ENCODE results near the gene RPL38.

DNA sequence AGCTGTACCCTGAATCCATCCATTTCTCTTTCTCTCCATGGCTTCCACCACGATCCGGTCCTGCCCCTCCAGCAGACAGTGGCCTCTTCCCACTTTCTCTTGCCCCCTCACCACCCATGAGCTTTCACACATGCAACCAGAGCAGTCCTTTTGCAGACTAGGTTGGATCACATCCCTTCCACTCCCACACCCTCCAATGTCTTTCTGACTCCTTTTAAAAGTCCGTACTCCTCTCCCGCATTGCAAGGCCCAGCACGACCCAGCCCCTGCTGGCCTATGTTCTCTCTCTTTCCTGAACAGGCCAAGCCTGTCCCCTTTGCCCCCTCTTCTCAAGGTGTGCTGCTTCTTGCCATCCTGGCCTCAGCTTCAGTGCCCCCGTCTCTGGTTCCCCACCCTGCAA is 48.1 kb downstream of the RPL38 start:
- TF ChIP-seq POLR2A (IDR thresholded peaks at IDR 0.05; ENCODE audit: low read length) (no peak), EP300 (IDR thresholded peaks at IDR 0.05) (no peak), USF2 (IDR thresholded peaks at IDR 0.05) (no peak), EHF (CRISPR knock-in tag; IDR thresholded peaks at IDR 0.05) (no peak), CTCF (IDR thresholded peaks at IDR 0.05) (no peak), RCOR1 (IDR thresholded peaks at IDR 0.05; ENCODE audit: low read depth, low read length) (no peak), SMC3 (IDR thresholded peaks at IDR 0.05) (no peak), CEBPB (IDR thresholded peaks at IDR 0.05) (no peak), RAD21 (conservative IDR thresholded peaks at IDR 0.05 in 1 of 2, IDR thresholded peaks at IDR 0.05 in 1 of 2) (no peak), ZC3H11A (IDR thresholded peaks at IDR 0.05) (no peak), HOXB5 (CRISPR knock-in tag; IDR thresholded peaks at IDR 0.05) (no peak), ELK1 (IDR thresholded peaks at IDR 0.05; ENCODE audit: low read depth, low read length) (no peak)
- TF ChIP-seq, protein P1, sequence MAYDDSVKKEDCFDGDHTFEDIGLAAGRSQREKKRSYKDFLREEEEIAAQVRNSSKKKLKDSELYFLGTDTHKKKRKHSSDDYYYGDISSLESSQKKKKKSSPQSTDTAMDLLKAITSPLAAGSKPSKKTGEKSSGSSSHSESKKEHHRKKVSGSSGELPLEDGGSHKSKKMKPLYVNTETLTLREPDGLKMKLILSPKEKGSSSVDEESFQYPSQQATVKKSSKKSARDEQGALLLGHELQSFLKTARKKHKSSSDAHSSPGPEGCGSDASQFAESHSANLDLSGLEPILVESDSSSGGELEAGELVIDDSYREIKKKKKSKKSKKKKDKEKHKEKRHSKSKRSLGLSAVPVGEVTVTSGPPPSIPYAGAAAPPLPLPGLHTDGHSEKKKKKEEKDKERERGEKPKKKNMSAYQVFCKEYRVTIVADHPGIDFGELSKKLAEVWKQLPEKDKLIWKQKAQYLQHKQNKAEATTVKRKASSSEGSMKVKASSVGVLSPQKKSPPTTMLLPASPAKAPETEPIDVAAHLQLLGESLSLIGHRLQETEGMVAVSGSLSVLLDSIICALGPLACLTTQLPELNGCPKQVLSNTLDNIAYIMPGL (CRISPR knock-in tag; IDR thresholded peaks at IDR 0.05; ENCODE audit: borderline replicate concordance): no peak
- TF ChIP-seq, protein P2, sequence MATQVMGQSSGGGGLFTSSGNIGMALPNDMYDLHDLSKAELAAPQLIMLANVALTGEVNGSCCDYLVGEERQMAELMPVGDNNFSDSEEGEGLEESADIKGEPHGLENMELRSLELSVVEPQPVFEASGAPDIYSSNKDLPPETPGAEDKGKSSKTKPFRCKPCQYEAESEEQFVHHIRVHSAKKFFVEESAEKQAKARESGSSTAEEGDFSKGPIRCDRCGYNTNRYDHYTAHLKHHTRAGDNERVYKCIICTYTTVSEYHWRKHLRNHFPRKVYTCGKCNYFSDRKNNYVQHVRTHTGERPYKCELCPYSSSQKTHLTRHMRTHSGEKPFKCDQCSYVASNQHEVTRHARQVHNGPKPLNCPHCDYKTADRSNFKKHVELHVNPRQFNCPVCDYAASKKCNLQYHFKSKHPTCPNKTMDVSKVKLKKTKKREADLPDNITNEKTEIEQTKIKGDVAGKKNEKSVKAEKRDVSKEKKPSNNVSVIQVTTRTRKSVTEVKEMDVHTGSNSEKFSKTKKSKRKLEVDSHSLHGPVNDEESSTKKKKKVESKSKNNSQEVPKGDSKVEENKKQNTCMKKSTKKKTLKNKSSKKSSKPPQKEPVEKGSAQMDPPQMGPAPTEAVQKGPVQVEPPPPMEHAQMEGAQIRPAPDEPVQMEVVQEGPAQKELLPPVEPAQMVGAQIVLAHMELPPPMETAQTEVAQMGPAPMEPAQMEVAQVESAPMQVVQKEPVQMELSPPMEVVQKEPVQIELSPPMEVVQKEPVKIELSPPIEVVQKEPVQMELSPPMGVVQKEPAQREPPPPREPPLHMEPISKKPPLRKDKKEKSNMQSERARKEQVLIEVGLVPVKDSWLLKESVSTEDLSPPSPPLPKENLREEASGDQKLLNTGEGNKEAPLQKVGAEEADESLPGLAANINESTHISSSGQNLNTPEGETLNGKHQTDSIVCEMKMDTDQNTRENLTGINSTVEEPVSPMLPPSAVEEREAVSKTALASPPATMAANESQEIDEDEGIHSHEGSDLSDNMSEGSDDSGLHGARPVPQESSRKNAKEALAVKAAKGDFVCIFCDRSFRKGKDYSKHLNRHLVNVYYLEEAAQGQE (IDR thresholded peaks at IDR 0.05): no peak

Data from A549 (cell line).